ENCODE measurements around the gene PXYLP1.

The PXYLP1 gene

DNA sequence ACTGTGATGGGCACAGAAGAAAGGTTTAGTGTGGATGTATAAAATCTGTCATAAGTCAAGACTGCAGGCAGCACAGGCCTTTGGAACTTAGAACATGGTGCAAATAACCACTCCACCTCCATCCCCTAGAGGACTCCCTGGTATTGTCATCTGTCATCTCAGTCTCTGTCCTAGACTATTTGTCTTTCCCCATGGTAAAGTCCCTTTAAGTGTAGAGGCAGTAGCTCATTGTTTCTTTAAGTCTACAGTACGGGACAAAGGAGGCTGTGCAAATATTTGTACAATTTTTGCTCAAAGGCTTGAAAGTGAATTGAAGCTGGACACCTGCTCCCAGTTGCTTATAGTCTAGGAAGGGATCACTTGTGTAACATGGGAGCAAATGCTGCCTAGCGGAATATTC is 3.2 kb upstream of the PXYLP1 start:
- DNase-seq (ENCODE audit: low read depth), result no peak

DNA sequence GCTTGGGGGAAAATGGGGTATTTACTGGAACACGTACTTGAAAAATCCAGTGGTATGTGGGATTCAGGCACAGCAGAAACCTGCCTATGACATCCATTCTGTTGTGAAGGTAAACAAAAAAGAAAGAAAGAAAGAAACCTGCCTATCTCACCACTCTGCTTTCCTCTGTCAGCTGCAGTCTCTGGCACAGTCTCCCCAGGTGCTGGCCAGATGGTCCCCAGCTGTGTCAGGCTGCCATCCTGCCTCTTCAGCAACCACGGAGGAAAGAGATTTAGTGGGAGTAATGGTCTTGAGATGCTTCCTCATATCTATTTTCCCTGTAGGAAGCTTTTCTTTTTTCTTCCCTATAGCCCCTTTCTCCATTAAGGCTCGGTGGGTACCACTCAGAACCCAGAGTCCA is 2.5 kb upstream of the PXYLP1 start:
- DNase-seq (ENCODE audit: low read depth), result no peak

DNA sequence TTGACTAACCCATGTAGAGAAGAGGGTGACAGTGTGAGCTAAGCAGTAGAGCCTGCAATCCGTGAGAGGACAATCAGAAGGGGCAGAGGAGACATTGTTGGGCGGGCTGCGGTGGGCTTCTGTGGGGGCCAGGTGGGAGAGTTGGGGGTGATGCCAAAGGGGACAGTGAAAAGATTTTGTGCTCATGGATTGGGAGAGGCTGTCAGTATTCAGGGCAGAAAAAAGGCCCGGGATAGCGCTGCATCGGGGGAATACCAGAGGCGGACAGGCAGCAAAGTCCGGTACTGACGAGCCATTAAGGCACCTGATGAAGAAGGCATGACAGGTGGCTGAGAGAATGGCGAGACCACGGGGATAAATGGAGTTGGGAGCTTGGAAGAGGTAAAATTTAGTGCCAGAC is 1.3 kb upstream of the PXYLP1 start:
- DNase-seq (ENCODE audit: low read depth), result no peak

DNA sequence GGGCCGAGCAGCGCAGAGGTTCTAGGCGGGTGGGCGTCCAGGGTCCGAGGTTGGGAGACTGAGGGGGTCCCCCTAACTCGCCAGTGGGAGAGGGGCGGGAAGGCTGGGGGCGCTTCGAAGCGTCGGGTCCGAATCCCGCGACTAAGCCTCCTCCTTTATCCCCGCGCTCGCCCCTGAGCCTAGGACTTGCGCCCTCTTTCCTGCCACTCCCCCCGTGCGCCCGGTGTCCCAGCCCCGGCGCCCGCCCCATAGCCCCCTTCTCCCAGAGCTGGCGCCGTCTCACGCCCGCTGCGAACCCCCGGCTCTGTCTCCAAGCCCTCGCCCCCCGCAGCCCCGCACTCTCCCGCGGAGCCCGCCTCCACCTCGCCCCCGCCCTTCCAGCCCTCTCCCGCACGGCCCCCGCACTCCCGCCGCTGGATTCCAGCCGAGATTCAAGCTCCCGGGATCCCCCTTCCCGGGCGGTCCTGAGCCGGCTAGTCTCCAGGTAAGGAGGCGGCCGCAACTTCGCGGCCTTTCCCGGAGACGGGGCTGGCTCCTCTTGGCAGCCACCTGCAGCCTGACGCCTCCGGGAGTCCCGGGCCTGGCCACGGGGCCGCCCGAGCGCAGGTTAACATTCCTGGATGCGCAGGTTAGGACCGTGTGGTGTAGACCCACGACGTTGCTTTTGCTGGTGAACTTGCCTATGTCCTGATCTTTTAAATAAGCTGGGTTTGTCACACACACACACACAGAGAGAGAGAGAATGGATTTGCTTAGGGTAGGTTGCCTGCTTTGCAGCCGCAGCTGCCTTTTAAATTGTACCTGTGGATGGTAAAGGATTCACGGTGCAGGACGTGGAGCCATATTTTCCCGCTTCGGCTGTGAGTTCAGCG is 563 bp downstream of the PXYLP1 start:
- DNase-seq (ENCODE audit: low read depth), result no peak

DNA sequence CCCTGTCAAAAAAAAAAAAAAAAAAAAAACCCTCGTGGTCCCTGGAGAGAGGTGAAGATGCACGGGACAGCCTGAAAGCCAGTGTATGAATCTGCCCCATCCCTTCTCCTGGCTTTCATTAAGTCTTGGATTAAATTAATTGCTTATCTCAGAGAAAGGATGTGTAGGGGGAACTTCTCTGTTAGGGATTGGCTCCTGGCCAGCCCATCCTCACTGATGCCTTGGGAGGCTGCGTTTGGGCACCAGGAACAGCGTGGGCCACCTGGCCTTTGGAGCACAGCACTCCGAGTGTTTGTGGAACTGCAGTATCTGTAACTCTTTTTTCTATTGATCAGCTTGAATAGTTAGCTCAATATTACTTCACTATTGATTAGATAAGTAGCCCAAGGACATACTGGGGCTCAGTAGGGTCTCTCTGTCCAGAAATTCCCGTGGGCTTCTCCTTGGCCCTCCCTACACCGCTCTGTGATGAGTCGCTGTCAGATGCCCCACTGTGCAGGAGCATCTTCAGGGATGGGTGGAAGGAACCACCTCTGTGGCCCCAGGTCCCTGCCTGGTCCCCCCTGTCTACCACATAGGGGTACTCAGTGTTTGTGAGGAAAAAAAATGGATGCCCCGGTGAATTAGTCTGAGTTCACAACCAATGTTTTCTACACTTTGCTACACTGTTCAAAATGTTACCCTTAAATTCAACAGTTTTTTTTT is 2.0 kb downstream of the PXYLP1 start:
- DNase-seq (ENCODE audit: low read depth), result no peak

DNA sequence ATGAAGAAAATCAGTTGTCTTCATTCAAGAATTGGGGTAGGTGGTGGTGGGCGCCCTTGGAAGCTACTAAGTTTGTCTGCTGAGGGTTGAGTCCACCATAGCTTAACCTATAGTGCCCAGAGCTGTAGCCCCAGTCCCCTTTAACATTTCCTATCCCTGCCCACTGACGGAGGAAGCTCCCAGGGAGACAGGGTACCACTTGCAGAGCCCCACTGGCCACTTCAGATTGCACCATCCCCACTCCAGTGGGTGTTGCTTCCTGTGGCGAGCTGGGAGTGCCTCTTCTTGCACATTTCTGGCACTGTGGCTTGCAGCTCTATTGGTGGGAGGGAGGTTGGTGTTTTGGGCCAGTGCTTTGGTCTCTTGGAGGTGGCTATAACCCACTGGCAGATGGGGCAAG is 2.7 kb downstream of the PXYLP1 start:
- no peak for DNase-seq (ENCODE audit: low read depth)

DNA sequence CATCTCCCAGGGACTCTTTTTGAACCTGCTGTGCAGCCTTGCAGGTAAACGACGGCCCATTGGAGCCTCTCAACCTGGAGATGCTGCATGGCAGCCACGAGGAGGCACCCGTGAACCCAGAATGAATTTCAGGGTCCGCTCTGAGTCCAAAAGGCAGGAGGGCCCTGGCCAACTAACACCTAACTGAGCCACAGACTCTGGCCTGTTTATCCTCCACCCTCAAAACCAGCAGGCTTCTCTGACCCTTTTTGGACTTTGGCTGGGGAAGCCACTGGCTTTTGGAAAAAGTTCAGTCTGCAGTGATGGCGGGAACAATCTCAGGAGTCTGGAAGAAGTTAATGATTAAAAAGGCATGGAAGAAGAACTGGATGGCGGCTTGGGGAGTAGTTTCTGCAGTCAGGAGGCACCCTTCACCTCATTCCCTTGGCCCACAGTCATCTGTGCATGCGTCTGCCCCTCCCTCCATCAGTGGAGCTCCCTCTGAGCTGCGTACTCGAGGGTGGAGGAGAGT is 4.1 kb downstream of the PXYLP1 start:
- DNase-seq (ENCODE audit: low read depth), result no peak

DNA sequence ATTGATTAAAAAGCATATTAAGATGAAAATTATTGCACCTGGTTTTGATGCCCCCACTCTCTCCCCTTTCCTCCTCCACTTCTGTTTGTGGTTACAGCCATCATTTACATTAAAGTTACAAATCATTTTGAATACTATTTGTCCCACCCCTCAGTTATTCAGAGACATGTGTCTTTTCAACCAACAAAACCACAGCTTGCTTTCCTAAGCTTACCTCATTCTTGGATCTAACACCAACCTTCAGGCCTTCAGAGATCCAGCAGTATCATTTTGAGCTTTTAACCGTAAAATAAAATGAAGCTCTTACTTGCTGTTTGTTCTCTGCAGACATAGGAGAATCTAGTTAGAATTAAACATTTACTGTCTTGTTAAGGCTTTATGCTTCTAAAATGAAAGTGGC is 4.7 kb downstream of the PXYLP1 start:
- no peak for DNase-seq (ENCODE audit: low read depth)

DNA sequence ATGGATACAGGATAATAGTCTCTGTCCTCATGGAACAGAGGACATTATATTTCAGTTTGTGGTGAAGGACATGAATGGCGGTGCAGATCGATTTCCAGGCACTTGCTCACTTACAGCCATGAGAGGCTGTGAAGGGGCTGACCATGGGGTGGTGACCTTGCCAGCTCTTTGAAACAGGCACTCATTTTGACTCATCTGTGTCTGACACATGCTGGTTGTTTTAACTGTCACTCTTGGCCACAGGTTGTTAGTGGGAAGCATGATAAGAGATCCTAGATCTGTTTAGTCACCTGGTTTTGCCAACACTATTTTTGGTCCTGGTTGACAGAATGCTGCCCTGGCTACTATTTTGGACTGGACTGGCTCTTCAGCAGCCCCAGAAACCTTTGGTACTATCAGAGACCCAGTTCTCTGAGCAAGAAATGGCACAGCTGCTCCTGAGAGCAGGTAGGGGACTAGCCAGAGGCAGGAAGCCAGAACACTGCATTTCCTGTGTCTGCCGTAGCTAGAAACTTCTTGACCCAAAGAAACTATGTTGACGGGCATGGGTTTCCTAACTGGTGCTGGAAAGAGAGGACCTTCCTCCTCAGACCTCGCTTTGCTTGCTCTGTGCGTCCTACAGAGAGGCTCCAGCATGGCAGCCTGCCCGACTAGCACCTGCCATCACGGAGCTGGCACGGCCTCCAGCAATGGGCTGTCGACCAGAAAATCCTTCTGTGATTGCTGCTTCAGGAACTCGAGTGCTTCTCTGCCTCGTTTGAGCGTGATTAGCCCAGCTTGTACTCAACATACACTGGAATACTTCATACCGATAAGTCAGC is 6.3 kb downstream of the PXYLP1 start:
- no peak for DNase-seq (ENCODE audit: low read depth)

DNA sequence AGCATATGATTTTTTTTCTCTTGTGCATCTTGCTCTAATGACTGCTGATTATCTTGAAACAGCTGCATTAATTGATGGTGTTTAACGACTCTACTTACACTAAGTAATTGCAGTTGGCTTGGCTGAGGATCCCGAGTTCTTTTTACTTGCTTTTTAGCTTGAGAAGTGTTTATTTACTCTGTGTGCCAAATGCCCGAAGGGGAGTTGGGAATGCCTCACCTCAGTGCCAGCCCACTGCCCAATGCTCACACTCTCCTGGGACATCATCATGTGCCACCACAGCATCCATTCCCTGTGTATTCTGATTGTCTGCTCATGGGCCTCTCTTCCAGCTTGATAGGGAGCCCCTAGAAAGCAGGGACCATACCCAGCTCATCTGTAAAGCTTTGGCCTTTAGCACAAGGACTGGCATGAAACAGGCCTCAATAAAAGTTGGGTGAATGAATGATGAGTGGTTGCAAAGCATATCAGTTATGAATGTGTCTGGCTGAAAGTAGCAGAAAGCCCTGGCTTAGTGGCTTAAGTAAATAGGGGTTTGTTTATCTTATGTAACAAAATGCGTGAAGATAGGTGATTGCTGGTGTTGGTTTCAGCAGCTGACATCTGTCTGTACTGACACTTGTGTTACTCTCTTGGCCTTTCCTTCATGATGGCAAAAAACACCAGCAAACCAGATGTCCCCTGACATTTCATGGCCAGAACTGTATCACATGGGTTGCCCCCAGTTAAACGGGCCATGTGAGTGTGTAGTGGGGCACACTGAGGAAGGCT is 8.1 kb downstream of the PXYLP1 start:
- no peak for DNase-seq (ENCODE audit: low read depth)

DNA sequence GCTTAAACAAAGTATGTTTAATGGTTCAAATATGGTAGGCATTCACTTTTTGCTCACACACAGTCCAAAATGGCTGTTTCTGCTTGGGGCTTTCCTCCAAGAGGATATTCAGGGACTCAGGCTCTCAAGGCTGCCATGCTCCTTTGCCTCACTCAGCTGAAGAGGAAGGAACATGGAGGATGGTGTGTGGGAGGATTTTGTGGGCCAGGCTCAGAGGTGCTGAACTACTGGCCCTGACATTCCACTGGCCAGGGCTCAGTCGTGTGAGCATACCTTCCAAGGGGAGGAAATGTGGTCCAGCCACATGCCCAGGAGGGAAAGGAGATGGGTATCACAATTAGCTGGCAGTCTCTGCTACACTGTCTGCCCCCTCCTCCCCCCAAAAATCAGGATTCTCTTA is 8.7 kb downstream of the PXYLP1 start:
- DNase-seq (ENCODE audit: low read depth), result no peak

DNA sequence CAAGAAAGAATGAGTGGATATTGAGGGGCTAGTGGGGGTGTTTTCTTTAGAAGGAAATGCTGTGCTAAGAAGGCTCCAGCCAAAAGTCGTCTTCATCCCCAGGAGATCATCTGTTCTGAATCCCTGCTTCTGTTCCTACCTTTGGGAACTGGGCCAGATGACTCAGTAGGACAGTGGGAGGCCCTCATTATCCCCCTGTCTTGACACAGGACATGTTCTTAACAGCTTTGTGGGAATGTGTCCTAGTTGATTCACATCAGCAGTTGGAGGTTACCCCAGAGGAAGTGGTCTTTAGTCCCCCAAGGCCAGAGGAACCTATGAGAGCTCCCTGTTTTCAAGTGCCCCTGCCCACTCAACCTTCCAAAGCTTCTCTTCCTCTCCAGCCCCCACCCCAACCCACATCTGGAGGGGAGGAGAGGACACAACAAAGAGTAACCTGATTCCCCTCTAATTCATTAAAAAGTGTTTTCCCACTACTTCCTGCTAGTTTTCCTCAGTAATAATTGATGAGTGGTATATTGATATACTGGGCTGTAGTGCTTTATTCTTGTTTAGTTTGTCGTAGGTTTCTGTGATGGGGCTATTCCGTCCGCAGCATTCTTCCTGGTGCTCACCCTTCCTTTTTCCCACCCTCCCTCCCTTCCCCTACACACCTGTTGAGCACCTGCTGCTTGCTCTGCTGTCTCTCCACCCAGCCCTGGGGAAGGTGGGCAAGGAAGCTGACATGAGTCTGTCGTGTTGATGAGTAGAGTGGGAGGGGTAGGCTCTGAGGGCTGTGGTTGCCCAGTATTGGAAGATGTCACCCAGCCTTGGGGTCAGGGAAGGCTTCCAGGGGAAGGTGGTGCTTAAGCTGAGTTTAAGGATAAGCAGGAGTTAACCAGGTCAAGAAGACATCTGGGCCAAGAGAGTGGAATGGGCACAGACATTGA is 9.3 kb downstream of the PXYLP1 start:
- no peak for DNase-seq (ENCODE audit: low read depth)

DNA sequence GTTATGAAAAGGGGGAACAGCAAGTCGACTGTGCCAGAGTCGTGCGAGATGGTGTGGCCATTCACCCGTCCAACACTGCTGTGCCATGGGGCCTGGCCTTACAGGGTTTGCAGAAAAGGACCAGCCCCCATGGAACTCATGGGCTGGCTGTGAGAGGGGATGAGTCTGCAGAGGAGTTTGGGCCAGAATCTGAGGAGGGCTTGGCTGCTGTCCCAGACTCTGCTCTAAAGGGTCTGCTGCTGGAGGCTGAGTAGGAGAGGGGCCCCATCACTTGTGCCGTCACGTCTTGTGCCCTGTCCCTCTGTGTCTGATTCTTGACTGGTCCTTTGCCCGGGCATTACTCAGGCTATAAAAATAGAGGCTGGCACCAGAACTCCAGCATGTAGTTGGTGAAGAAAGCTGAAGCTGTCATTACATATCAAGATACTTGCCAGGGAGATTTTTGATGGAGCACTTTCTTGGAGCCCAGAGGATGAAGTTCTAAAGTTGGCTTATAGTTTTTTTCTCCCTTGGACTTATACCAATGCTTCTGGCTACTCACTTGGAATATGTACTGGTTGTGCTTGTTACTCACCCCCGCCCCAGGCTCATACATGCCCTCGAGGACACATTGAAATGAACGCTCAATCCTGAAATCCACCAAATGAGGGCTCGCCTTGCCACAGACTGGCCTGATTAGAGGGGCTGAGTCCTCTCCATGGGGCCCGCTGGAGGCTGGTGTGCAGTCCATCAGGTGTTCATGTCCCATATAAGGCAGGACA is 10.2 kb downstream of the PXYLP1 start:
- DNase-seq (ENCODE audit: low read depth), result no peak

DNA sequence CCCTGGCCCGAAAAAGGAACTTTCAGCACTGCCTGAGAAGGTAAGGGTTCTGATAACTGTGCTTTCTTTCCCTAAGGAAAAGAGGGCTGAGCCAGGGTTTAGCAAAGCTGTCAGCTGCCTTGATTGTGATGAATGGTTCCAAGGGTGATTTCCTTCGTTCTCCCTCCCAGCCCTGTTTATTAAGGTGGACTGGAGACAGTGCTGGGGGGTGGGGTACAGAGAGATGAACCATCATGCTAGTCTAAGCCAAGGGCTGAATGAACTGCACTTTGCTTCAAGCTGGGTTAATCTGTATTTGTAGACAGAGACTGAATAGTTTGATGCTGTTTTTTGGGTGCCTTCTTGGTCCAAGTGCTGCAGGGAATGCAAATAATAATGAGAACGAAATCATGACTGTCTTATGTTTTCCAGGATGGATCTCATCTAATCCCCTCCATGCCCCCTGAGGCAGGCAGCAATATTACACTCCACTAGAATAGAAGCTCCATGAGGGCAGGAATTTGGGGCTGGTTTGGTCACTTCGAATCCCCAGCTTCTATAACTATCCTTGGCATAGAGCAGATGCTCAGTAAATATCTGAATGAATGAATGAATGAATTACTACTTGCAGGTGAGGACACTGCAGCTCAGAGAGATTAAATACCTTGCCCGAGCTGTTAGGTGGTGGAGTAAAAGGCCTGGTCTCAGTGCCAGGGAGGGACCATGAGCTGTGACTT is 10.9 kb downstream of the PXYLP1 start:
- DNase-seq (ENCODE audit: low read depth), result no peak

DNA sequence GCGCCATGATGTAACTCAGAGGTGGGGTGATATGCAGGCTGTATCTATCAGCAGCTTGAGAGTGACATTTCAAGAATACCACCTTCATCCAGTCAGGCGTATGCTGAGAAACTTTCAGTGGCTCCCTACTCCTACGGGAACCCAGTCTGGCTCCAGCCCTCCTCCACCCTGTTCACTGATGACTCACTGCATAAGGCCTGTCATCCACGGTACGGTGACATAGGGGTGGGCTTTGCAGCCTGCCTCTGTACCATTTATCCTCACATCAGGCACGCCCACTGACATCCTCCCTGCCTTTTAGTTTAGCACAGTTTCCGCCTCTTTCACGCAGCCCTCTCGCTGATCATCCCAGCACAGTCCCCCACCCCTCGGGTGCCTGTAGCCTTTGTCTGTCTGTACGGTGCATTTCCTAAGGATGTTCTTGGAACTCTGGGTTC is 11.7 kb downstream of the PXYLP1 start:
- peak; percentile 57 for DNase-seq (ENCODE audit: low read depth)

DNA sequence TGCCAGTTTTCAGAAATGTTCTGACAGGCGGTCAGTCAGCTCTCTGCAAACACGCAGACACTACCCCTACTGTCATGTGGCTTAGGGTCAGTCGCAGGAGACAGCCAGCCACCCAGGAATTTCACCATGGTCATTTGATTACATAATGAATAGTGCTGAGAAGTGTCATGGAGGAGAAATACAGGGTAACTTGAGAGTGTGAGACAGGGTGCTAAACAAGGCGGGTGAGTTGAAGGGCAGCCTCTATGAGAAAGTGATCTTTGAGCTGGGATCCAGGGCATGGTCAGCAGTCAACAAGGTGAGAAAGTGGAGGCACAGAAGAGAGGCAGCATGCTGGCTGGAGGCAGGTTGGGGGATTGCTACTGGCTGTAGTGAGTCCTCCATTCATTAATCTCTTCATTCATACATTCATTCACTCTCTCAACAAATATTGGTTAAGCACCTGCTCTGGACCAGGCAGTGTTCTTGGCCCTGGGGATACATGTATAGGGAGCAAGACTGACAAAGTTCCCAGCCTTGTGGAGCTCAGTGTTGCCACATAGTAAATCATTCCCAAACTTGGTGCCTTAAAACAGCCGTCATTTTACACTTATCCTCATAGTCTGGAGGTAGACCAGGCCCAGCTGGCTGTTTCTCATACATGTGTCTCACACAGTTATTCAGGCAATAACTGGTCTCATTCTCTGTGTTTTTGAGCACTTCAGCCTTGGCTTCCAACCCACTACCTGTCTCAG is 14.8 kb downstream of the PXYLP1 start:
- no peak for DNase-seq (ENCODE audit: low read depth)

DNA sequence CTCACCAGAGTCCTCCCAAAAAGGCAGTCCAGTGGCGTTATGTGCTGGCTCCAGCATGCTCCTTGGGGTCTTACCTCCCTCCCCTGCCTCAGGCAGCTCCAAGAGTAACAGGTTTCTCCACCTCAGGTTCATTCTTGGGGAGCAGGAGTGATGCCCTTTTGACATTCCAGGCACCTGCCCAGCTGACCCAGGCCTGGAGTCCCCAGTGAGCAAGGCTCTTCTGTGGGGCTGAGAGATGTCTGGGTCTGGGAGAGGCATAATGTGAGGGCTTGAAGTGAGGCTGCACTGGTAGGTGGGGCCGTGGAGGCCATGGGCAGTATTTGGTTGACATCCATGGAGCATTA is 15.3 kb downstream of the PXYLP1 start:
- DNase-seq (ENCODE audit: low read depth), result no peak

DNA sequence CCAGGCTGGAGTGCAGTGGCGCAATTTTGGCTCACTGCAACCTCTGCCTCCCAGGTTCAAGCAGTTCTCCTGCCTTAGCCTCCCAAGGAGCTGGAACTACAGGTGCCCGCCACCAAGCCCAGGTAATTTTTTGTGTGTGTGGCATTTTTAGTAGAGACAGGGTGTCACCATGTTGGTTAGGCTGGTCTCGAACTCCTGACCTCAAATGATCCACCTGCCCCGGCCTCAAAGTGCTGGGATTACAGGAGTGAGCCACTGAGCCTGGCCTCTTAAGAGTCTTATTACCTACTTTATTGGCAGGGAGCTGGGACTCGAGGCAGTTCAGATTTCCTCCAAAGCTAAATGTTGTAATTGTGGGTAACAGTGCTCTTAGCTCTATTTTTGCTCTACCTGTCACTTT is 16.4 kb downstream of the PXYLP1 start:
- no peak for DNase-seq (ENCODE audit: low read depth)

DNA sequence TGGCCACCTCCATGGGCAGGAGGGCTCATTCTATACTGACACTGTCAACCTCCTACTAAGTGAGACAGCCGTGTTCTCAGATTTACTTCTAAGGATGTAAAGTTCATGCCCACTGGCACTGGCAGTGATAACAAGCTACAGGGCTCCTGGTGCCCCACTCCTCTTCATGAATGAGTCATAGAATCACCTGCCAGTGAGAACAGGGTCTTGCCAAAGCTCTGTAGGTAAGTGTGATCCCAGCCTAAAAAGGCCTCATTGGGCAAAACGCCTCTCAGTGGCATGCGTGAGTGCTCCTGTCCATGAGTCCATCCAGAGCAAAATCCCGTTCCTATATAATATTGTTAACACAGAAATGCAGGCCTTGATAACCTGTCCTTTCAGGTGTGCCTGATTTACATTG is 17.4 kb downstream of the PXYLP1 start:
- DNase-seq (ENCODE audit: low read depth), result no peak
